H1 (cell line): ENCODE measurements around the gene BIK.
A peak's percentile ranks its signal among the peaks of the same experiment; 100 is the strongest.

Experiments
- BACH1 ChIP-seq: IDR thresholded peaks from 2 replicates; pipeline ENCODE4 v1.6.1; 2012; ENCODE audit warnings: low read length, improper control_type of control experiment
- CHD2 ChIP-seq: IDR thresholded peaks from 2 replicates; pipeline ENCODE4 v1.6.1; 2012; ENCODE audit warnings: low read length, improper control_type of control experiment
- CTCF ChIP-seq, 3 experiments: IDR thresholded peaks; 1 replicate in 2 of 3; 2 replicates in 1 of 3; pipeline versions ENCODE4 v1.5.1 to v1.6.1; 2011; ENCODE audit warnings: low read length in 3 of 3, mild to moderate bottlenecking in 3 of 3, inconsistent platforms in 2 of 3, low read depth in 1 of 3, moderate library complexity in 1 of 3; ENCODE audit not compliant: insufficient read depth in 1 of 3; ENCODE audit errors: control extremely low read depth in 1 of 3
- EZH2 ChIP-seq: fragments of 200-600 bp; sonication (generic); IDR thresholded peaks from 2 replicates; pipeline ENCODE4 v1.7.1; 2012; ENCODE audit warnings: low read depth, mild to moderate bottlenecking, moderate library complexity, low read length, inconsistent platforms; ENCODE audit not compliant: severe bottlenecking
- HDAC2 ChIP-seq, 2 experiments: fragments of 300-600 bp in 1 of 2; sonication (generic) in 1 of 2; IDR thresholded peaks; 2 replicates each; pipeline ENCODE4 v1.6.1; 2011 to 2012; ENCODE audit warnings: low read depth in 2 of 2, low read length in 2 of 2, mild to moderate bottlenecking in 2 of 2, moderate library complexity in 2 of 2, borderline replicate concordance in 1 of 2, inconsistent platforms in 1 of 2
- JUND ChIP-seq: IDR thresholded peaks from 2 replicates; pipeline ENCODE4 v1.6.1; 2011; ENCODE audit warnings: mild to moderate bottlenecking, improper control_type of control experiment, low read length
- MAFK ChIP-seq: IDR thresholded peaks from 2 replicates; pipeline ENCODE4 v1.6.1; 2012; ENCODE audit warnings: low read depth, mild to moderate bottlenecking, improper control_type of control experiment, low read length
- POLR2A ChIP-seq, 2 experiments: IDR thresholded peaks; 1 replicate in 1 of 2; 2 replicates in 1 of 2; pipeline ENCODE4 v1.6.1; 2011; ENCODE audit warnings: low read depth in 2 of 2, low read length in 2 of 2, mild to moderate bottlenecking in 2 of 2; ENCODE audit errors: control extremely low read depth in 1 of 2
- RAD21 ChIP-seq, 2 experiments: IDR thresholded peaks in 1 of 2; conservative IDR thresholded peaks in 1 of 2; 2 replicates each; pipeline ENCODE4 v1.6.1; 2011; ENCODE audit warnings: low read depth in 2 of 2, low read length in 2 of 2, improper control_type of control experiment in 1 of 2, inconsistent platforms in 1 of 2, mild to moderate bottlenecking in 1 of 2, moderate library complexity in 1 of 2
- SIN3A ChIP-seq, 2 experiments: IDR thresholded peaks in 1 of 2; conservative IDR thresholded peaks in 1 of 2; 2 replicates each; pipeline ENCODE4 v1.6.1; 2011 to 2012; ENCODE audit warnings: low read length in 2 of 2, improper control_type of control experiment in 1 of 2, low read depth in 1 of 2, mild to moderate bottlenecking in 1 of 2
- SP4 ChIP-seq: IDR thresholded peaks from 2 replicates; pipeline ENCODE4 v1.6.1; 2012; ENCODE audit warnings: low read length, inconsistent platforms
- TCF12 ChIP-seq: IDR thresholded peaks from 2 replicates; pipeline ENCODE4 v1.6.1; 2011; ENCODE audit warnings: low read depth, mild to moderate bottlenecking, low read length
- YY1 ChIP-seq: IDR thresholded peaks from 2 replicates; pipeline ENCODE4 v1.6.1; 2011; ENCODE audit warnings: low read depth, mild to moderate bottlenecking, low read length

GRCh38 chr22:43128928-43129424, 18.4 kb downstream of the BIK start:
- TF ChIP-seq POLR2A (IDR thresholded peaks at IDR 0.05; ENCODE audit: control extremely low read depth in 1 of 2, low read depth in 2 of 2, low read length in 2 of 2) (no peak), YY1 (no peak), RAD21 (IDR thresholded peaks at IDR 0.05 in 1 of 2, conservative IDR thresholded peaks at IDR 0.05 in 1 of 2; ENCODE audit: low read depth in 2 of 2, low read length in 2 of 2) (no peak), CTCF (IDR thresholded peaks at IDR 0.05; ENCODE audit: control extremely low read depth in 1 of 3, insufficient read depth in 1 of 3, low read depth in 1 of 3, low read length in 3 of 3) (no peak), BACH1 (no peak), EZH2 (no peak), MAFK (no peak), SIN3A (conservative IDR thresholded peaks at IDR 0.05 in 1 of 2, IDR thresholded peaks at IDR 0.05 in 1 of 2; ENCODE audit: low read depth in 1 of 2, low read length in 2 of 2) (no peak), TCF12 (0 out of 2 replicates have a peak, but pooled peaks have one; percentile 64), SP4 (no peak), CHD2 (no peak), JUND (no peak), HDAC2 (IDR thresholded peaks at IDR 0.05; ENCODE audit: borderline replicate concordance in 1 of 2, low read depth in 2 of 2, low read length in 2 of 2) (no peak)
